GM19324 (cell line): ENCODE data around the gene EIF4E3.

Experiments
- ATAC-seq: cut with Tn5 transposase; IDR thresholded peaks from one replicate; pipeline ENCODE4 v1.9.1; 2021; ENCODE audit warnings: mild to moderate bottlenecking, moderate library complexity; ENCODE audit not compliant: unreplicated experiment, low FRiP score

EIF4E3 gene

DNA sequence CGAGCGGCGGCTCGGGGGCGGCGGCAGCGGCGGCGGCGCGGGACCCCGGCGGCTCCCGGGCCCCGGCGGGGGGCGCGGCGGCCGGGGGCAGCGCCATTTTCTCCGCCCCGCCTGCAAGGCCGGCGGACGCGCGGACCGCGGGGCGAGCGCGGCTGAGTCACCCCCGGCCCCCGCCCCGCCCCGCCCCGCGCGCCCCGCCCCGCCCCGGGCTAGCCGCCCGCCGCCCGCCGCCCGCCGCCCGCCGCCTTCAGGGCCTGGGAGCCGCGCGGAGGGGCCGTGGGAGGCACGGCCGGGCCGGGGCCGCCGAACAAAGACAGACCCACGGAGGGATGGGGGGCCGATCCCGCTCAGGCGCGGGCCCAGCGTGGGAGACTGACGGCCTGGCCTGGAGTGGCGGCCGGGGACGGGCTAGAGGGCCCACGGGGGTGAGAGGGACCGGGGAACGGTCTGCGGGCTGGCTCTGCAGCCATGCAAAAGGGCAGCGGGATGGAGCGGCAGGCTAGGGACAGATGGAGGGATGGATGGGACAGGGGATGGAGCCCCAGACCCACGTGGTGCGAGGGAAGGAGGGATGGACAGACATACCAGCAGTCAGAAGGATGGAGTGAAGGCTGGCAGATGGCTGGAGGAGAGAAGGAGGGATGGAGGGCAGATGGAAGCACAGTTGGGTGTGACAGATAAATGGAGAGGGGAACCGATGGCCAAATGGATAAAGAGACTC, at the start of gene EIF4E3:
TSS of gene EIF4E3 (minus strand) at position 132 of the 721 bp plus-strand sequence. CDS start at position 97, 35 bp downstream.
- ATAC-seq: peak; percentile 61

DNA sequence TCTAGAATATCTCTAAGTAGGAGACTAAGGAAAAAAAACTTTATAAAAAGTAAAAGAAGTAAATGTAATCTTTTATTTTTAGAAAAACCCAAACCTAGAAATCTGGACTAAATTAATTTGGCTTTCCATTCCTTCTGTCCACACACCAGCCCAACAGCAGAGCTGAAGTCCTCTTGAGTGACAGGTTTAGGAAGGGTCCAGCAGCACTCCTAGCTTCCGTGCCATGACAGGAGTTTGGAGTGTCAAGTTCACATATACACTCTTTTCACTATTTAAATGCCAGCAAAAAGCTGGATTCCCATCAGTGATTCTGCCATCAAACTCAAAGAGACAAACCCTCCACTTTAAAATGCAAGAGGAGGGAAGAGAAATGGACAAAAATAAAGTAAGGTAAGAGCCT, 46.7 kb upstream of the EIF4E3 start:
- ATAC-seq: no peak

DNA sequence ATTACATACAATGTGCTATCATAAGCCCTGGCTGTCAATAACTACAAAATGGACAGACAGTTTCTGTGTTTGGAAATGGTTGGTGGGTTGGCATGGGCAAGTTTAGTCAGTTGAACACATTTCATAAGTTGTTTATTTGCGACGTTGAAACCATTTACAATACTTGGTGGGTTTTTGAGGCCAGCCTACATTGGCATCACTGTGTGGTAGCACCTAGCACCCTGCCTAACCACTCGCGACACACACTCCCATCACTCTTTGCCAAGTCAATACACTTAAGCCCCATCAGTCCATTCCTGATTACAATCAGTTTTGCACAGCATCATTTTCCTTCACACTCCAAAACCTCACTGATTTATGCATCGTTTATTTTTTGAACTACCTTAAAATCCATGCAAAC, 45.9 kb upstream of the EIF4E3 start:
- ATAC-seq: no peak

DNA sequence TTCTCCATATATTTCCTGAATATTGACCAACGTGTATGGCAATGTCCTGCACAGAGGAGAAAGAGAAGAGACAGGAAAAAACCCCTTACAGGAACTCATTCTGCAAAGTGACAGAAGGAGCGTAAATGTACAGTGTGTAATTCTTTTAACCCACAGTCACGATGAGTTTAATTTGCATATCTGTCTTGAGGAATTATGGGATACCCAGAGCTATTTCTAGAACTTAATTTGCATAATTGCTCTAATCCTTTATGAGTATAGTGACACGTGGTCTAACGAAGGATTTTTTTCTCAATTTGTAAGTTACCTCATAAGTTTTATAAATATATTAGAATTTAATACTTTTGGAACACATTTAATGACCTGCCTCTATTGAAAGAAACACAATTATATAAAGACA, 38.2 kb upstream of the EIF4E3 start:
- no peak for ATAC-seq

DNA sequence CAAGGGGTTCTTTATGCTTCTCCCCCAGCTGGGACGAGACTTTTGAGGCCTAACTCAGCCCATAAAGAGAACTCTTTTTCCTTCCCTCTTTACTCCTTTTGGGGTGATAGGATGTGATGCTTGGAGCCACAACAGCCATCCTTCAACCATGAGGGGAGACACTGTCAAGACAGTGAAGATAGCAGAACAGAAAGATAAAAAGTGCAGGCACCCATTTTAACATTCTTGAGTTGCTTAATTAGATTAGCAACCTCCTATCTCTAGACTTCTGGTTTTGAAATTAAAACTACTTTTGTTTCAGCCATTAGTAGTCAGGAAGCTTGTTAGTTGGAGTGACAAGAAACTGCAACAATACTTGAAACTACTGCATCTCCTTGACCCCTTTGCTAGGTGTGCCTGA, 34.9 kb upstream of the EIF4E3 start:
- ATAC-seq: no peak

DNA sequence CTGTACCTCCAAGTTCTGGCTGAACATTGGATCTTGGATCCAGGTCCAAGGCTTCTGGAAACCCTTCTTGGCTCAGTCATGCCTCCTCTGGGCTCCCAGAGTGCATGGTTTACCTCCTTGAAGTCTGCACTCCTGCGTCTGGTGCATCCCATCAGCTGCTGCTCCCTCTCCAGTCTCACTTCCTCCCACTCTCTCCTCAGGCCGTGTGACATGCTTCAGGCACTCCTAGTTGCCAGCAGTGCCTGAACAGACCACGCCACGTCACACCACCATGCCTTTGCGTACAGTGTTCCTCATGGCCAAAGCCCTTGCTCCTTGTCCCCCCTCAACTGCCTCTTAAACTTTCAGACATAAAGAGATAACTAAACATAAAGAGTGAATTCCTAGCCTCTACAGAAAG, 34.2 kb upstream of the EIF4E3 start:
- no peak for ATAC-seq

DNA sequence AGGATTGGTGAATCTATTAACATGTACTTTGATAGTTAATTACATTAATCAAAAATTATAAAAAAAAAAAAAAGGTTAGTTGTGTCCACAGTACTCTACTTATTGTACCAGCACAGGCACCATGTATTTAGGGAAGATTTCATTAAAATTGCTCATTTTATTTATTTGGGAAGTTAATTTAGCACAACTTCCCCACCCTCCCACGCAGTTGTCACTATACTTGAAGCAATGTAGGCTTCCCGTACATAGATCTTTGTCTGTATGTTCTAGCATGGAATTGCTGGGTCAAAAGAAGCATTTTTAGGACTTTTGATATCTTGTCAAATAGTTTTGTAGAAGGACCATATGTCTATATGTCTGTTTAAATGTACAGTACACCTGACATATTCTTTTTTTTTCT, 32.9 kb upstream of the EIF4E3 start:
- no peak for ATAC-seq

DNA sequence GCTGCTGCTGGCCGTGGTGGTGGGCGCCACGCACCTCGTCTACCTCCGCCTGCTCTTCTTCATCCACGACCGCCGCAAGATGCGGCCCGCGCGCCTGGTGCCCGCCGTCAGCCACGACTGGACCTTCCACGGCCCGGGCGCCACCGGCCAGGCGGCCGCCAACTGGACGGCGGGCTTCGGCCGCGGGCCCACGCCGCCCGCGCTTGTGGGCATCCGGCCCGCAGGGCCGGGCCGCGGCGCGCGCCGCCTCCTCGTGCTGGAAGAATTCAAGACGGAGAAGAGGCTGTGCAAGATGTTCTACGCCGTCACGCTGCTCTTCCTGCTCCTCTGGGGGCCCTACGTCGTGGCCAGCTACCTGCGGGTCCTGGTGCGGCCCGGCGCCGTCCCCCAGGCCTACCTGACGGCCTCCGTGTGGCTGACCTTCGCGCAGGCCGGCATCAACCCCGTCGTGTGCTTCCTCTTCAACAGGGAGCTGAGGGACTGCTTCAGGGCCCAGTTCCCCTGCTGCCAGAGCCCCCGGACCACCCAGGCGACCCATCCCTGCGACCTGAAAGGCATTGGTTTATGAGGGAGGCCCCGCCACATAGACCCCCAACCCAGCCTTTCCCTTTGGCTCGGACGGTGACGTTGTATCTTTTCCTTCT, 29.5 kb upstream of the EIF4E3 start:
- ATAC-seq: no peak

DNA sequence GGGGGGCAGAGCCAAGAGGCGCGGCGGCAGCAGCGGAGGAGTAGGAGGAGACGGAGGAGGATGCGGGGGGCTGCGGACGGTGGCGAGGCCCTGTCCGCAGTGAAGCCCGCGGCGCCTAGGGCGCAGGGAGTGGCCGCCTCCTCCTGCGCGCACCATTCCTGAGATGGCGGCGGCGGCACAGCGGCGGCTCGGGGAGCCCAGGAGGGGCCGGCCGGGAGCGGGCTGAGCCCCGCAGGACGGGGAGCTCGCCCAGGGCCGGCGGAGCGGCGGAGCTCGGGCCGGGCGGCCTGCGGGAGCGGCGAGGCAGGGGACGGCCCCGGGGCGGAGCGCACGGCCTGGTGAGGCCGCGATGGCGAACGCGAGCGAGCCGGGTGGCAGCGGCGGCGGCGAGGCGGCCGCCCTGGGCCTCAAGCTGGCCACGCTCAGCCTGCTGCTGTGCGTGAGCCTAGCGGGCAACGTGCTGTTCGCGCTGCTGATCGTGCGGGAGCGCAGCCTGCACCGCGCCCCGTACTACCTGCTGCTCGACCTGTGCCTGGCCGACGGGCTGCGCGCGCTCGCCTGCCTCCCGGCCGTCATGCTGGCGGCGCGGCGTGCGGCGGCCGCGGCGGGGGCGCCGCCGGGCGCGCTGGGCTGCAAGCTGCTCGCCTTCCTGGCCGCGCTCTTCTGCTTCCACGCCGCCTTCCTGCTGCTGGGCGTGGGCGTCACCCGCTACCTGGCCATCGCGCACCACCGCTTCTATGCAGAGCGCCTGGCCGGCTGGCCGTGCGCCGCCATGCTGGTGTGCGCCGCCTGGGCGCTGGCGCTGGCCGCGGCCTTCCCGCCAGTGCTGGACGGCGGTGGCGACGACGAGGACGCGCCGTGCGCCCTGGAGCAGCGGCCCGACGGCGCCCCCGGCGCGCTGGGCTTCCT, 28.8 kb upstream of the EIF4E3 start, which contains the start of gene GPR27:
TSS of gene GPR27 (plus strand) at position 155 of the 909 bp plus-strand sequence. CDS start at position 350, 195 bp downstream.
- ATAC-seq: no peak

DNA sequence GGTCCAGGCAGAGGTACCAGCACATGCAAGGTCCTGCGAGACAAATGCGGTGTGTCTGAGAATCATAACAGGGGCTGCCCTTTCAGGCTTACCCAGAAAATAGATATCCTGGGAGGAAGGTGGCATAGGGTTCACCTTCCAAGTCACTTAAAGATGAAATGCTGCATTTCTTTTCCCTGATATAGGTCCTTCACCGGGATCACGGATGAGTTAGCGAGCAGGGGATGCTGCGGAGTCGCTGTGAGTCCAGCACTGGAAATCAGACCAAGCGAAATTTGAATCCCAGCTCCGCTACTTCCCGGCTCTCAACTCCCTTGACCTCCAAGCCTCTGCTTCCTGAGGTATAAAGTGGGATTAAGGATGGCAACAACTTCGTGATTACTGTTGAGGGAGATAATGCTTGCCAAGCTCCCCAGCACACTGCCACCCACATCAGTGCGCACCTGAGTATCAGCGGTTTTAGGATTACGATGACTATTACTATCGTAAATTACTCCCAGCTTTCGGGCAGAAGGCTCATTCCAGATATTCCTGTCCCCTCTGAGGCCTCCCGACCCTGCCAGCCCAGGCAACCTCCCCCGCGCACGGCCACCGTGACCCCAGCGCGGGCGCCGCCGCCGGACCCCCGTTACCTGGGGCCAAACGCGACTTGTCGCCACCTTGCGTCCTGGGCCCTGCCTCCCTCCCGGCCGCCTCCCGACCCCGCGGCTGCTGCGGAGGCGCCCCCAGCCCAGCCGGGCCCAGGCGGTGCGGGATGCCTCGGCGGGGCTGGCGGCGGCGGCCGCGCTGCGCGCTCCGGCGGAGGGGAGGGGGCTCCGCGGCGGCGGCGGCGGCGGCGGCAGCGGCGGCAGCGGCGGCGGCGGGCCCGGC, 27.9 kb upstream of the EIF4E3 start:
- no peak for ATAC-seq

DNA sequence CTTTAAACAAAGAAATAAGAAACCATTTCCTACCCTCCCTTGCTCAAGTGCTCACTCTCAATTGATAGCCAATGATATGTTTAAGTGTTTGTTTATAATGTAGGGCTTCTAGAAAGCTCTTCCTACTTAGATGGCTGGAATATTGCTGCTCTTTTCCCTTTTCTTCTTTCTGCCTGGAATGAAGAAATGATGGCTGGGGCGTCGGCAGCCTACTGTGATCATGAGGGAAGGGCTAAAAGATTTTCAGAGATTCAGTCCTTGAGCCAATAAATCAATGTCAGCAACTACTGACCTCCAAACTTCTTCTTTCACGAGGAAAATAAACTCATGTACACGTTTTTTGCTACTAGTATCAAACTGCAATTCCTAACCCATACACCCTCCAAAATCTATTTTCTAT, 26.4 kb upstream of the EIF4E3 start:
- ATAC-seq: no peak

DNA sequence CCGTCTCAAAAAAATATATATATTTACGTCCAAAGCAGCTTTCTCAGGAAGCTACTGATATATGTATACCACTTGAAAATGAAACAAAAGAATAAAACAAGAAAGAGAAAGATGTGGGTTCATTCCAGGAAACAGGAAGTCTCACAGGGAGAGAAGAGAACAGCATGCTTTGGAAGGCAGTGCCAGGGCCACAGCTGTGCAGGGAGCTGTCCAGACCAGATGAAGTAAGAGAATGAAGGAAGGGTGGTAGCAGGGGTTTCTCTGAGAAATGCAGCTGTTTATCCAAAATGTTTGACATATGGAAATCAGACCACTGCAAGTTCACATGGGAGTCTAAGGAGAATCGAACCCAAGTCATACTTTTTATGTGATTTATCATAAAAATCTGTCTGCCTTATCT, 19.5 kb upstream of the EIF4E3 start:
- ATAC-seq: no peak

DNA sequence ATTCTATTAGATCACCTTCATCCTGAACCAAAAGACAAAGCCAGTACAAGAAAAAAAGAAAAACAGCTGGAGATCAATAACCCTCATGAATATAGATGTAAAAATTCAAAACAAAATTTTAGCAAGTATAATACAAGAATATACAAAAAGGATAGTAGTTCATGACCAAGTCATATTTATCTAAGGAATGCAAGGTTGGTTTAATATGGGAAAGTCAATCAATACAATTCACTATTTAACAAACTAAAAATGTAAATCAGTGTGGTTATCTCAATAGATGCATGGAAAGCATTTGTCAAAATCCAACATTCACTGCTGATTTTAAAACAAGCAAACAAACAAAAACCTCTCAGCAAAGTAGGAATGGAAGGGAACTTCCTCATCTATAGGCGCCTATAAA, 17.4 kb upstream of the EIF4E3 start:
- ATAC-seq: no peak

DNA sequence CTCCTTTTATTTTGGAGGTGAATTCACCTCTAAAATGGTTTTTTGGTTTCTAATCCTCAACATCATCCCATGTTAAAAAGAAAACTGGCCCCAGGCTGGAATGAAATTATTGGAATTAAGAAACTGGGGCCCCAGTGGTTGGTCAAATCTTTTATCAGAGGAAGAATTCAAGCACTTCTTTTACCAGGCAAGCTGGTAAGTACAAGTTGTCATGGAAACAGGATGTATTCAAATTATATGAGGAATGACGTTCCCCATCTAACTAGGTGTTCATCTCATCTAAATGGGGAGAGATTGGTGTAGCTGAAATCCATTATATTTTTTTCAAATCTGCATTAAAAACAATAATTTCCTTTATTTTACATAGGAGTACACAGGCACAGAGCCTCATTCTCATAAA, 9.7 kb upstream of the EIF4E3 start:
- ATAC-seq: no peak

DNA sequence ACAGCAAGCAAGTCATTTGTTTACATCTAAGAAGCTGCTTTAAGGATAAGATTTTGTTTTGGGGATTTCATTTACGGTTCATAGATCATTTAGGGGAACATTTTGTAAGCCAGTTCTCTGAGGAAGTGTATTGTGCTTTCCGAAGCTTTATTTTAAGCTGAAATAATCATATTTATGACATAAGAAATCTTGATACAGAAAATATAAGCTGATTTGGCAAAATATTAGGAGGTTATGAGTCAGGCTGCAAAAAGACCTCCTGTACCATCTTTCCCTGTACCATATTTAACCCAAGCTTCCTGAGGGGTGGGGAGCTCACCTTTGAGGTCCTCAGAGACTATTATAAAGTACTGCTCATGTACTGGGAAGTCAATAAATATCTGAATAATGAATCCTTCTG, 8.1 kb upstream of the EIF4E3 start:
- ATAC-seq: no peak

DNA sequence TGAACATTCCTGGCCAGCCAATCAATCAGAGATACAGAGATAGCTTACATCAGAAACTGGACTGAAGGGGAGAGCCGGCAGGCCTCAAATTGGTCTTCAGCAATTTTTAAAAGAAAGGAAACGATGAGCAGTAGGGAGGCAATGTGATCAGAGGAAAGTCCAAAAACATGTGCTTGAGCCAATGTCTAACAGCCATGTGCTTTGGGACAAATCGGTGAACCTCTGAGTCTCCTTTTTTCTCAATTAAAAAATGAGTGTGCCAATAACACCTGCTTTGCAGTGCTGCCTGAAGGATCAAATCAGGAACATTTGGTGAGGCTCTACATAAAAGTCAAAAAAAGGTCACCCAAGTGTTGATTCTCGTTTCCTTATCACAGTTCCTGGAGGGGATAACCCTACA, 7.4 kb upstream of the EIF4E3 start:
- ATAC-seq: no peak

DNA sequence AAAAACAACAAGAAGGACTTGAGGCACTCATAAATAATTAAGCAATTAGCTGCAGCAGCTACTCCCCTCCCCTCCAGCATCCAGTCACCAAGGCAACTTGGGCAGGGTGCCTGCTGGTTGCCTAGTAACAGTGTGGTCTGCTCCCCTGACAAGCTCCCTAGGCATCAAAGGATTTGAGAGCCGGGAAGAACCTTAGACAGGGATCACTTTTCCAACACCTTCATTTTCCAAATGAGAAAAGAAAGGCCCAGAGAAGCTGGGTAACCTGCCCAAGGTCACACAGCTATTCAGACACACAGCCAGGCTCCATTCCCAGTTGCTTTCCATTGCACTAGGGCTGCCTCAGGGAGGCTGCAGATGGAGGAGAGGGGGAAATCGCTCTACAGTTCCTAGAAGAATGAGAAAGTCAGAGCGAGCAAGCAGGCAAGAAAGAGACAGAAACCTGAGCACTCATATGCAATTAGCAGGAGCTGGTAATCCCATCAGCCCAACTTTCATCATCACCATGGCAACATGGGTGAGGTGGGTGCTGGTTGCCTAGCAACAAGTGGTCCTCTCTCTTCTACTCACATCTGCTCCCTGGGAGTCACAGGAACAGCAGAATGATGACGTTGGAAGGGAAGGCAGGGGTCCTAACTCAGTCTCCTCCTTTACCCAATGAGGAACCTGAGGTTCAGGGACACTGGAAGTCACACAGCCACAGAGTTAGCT, 3.6 kb upstream of the EIF4E3 start:
- ATAC-seq: no peak

DNA sequence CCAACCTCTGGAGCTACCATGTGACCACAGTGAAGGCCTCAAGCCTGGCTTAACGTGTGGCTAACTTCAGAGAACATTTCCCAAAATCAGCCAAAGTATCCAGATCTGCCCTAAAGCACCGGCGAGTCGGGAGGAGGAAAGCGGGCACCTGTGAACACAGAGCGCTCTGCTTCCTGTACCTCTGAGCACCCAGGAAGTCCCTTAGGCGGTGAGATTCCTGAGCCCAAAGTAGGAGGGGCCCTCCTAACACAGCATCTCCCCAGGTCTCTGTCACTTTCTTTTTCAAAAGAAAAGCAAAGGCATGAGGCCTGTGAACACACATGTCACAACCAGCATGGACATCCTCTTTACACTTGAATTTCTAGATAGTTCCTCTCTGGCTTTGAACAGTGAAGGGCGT, 944 bp upstream of the EIF4E3 start:
- ATAC-seq: no peak

DNA sequence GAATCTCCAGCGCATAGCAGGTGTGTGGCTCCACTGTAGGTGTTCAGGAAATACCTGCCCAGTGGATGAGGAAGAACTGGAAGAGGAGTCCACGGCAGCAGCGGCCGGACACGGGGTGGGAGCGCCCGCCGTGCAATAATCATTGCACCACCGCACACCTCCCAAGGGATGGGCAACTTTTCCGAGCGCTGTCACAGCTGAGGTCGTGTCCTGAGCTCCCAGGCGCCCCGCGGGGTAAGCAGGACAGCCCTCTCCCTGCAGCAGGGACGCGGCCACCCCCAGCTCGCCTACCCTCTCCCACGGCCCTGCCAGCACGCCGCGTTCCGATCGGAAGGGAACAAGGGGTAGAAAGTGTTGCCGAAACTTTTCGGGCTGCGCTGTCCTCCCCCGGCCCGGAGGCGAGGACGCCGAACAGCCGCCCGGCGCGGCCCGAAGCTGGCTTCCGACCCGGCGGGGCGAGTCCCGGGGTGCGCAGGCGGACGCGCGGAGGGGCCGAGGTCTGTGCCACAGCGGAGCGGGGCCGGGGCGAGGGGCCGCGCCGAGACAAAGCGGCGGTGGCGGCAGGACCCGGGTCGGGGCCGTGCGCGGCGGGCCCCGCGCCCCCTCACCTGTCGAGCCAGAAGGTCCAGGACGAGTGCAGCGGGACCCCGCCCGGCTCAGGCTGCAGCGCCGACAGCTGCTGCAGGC, 475 bp downstream of the EIF4E3 start:
- peak; percentile 52 for ATAC-seq
